GM12878 (cell line): ENCODE results near the gene ISM1. TPM values are rescaled to one million over a fixed set of nuclear protein-coding genes. Genes with fewer than 3 reads are reported as not detected.

Source experiments
- ATAC-seq: fragments of 200-7000 bp; cut with Tn5 transposase; 3 replicates; pipeline ENCODE4 v1.9.1; 2020; ENCODE audit warnings: mild to moderate bottlenecking, moderate library complexity
- BruUV-seq: library from RNA; stranded (reverse); fragments of 400-500 nt; replicated peaks from 2 replicates; lab custom pipeline; 2021; lab: Mats Ljungman, UMichigan
- CTCF ChIA-PET: fragments of 300-600 bp; sonication (Branson Sonifier 250); formaldehyde crosslinking; extraction: SDS; loops from one replicate; lab custom pipeline; 2021; ENCODE audit warnings: inconsistent platforms; lab: Yijun Ruan, JAX
- POLR2A ChIA-PET: fragments of 350-600 bp; formaldehyde crosslinking; extraction: SDS; loops from one replicate; lab custom pipeline; 2021; ENCODE audit warnings: inconsistent platforms; lab: Charles Lee
- RAD21 ChIA-PET: fragments of 300-600 bp; sonication (Branson Sonifier 250); formaldehyde crosslinking; loops from one replicate; lab custom pipeline; 2023; ENCODE audit warnings: antibody characterized with exemption; ENCODE audit not compliant: unreplicated experiment; lab: Charles Lee
- SMC1A ChIA-PET: fragments of 300-600 bp; sonication (Branson Sonifier 250); formaldehyde crosslinking; loops from one replicate; lab custom pipeline; 2023; ENCODE audit not compliant: unreplicated experiment, uncharacterized antibody; lab: Charles Lee
- DNase-seq: peaks from one replicate; pipeline ENCODE4 v3.0.0-alpha.2; 2011; ENCODE audit warnings: low read depth, low spot score
- FAIRE-seq: peaks from 3 replicates; lab custom pipeline; 2011; peaks lifted over from hg19 to GRCh38; lab: Jason Lieb, UNC
- H2AFZ ChIP-seq: 2 replicates; pipeline ENCODE4 v1.6.0; 2011; ENCODE audit warnings: low read depth, low read length, control low read depth; ENCODE audit not compliant: control insufficient read depth
- H3K27ac ChIP-seq: 2 replicates; pipeline ENCODE4 v1.5.1; 2011; ENCODE audit warnings: control low read depth; ENCODE audit not compliant: control insufficient read depth, insufficient read depth
- H3K27me3 ChIP-seq, 2 experiments: replicated peaks in 1 of 2; 2 replicates each; pipeline versions ENCODE4 v1.6.0 to v1.6.1; 2011; ENCODE audit warnings: low read length in 1 of 2; ENCODE audit not compliant: control insufficient read depth in 2 of 2, insufficient read depth in 2 of 2
- H3K36me3 ChIP-seq, 2 experiments: 2 replicates each; pipeline ENCODE4 v1.5.1; 2011; ENCODE audit warnings: low read length in 1 of 2; ENCODE audit not compliant: control insufficient read depth in 2 of 2, insufficient read depth in 2 of 2
- H3K4me1 ChIP-seq: 2 replicates; pipeline ENCODE4 v1.6.1; 2011; ENCODE audit warnings: mild to moderate bottlenecking, low read length, moderate library complexity, mixed read lengths; ENCODE audit not compliant: control insufficient read depth, insufficient read depth
- H3K4me2 ChIP-seq: 2 replicates; pipeline ENCODE4 v1.6.0; 2011; ENCODE audit warnings: control low read depth; ENCODE audit not compliant: control insufficient read depth, insufficient read depth
- H3K4me3 ChIP-seq: fragments of 200-600 bp; sonication (generic); 2 replicates; pipeline ENCODE4 v1.5.1; 2016
- H3K79me2 ChIP-seq: 2 replicates; pipeline ENCODE4 v1.6.0; 2011; ENCODE audit warnings: low read length; ENCODE audit not compliant: control insufficient read depth, insufficient read depth
- H3K9ac ChIP-seq: 2 replicates; pipeline ENCODE4 v1.8.0; 2011; ENCODE audit warnings: low read length, control low read depth, mixed read lengths; ENCODE audit not compliant: control insufficient read depth, insufficient read depth
- H3K9me3 ChIP-seq: replicated peaks from 3 replicates; pipeline ENCODE4 v1.5.1; 2011; ENCODE audit warnings: mild to moderate bottlenecking, low read length; ENCODE audit not compliant: control insufficient read depth, insufficient read depth
- H4K20me1 ChIP-seq: 2 replicates; pipeline ENCODE4 v1.6.0; 2011; ENCODE audit not compliant: control insufficient read depth, insufficient read depth
- ATF7 ChIP-seq: fragments of 450-650 bp; IDR thresholded peaks from 2 replicates; pipeline ENCODE4 v1.6.1; 2016; ENCODE audit warnings: low read depth, mild to moderate bottlenecking
- BCL11A ChIP-seq: IDR thresholded peaks from 2 replicates; pipeline ENCODE4 v1.6.1; 2011; ENCODE audit warnings: low read depth, low read length
- CEBPB ChIP-seq, 2 experiments: fragments of 150-350 bp in 1 of 2; IDR thresholded peaks; 2 replicates each; pipeline ENCODE4 v1.6.1; 2012 to 2014; ENCODE audit warnings: low read depth in 2 of 2, low read length in 2 of 2, borderline replicate concordance in 1 of 2, inconsistent platforms in 1 of 2
- CREM ChIP-seq: IDR thresholded peaks from 2 replicates; pipeline ENCODE4 v1.6.1; 2014; ENCODE audit warnings: antibody characterized with exemption, low read depth
- E2F4 ChIP-seq: IDR thresholded peaks from 2 replicates; pipeline ENCODE4 v1.6.1; 2012; ENCODE audit warnings: low read depth, low read length, improper control_type of control experiment
- FOXK2 ChIP-seq: fragments of 450-650 bp; IDR thresholded peaks from 2 replicates; pipeline ENCODE4 v1.6.1; 2017; ENCODE audit warnings: mild to moderate bottlenecking, moderate library complexity
- GABPA ChIP-seq: IDR thresholded peaks from 2 replicates; pipeline ENCODE4 v1.6.1; 2014; ENCODE audit warnings: antibody characterized with exemption, low read depth, mild to moderate bottlenecking, inconsistent platforms
- HDAC6 ChIP-seq: fragments of 200-600 bp; sonication (generic); IDR thresholded peaks from one replicate; pipeline ENCODE4 v1.8.0; 2017; ENCODE audit warnings: antibody characterized with exemption; ENCODE audit not compliant: unreplicated experiment
- LARP7 ChIP-seq: fragments of 450-650 bp; IDR thresholded peaks from 2 replicates; pipeline ENCODE4 v1.6.1; 2017; ENCODE audit warnings: mild to moderate bottlenecking
- NR2C2 ChIP-seq: IDR thresholded peaks from 2 replicates; pipeline ENCODE4 v1.6.1; 2011; ENCODE audit warnings: borderline replicate concordance, low read depth; ENCODE audit not compliant: control insufficient read depth, insufficient read length
- POLR2A ChIP-seq: IDR thresholded peaks from 2 replicates; pipeline ENCODE4 v1.6.1; 2011; ENCODE audit warnings: low read depth, mild to moderate bottlenecking, low read length
- SP1 ChIP-seq: IDR thresholded peaks from one replicate; pipeline ENCODE4 v1.6.1; 2011; ENCODE audit warnings: low read depth, low read length
- SREBF2 ChIP-seq: IDR thresholded peaks from 2 replicates; pipeline ENCODE4 v1.6.1; 2012; ENCODE audit warnings: mild to moderate bottlenecking, low read length
- SRF ChIP-seq, 2 experiments: IDR thresholded peaks; 2 replicates each; pipeline ENCODE4 v1.6.1; 2011; ENCODE audit warnings: low read depth in 2 of 2, low read length in 2 of 2, mild to moderate bottlenecking in 1 of 2, moderate library complexity in 1 of 2
- TCF7 ChIP-seq: IDR thresholded peaks from 2 replicates; pipeline ENCODE4 v1.6.1; 2014; ENCODE audit warnings: antibody characterized with exemption, borderline replicate concordance
- USF1 ChIP-seq: IDR thresholded peaks from 2 replicates; pipeline ENCODE4 v1.6.1; 2011; ENCODE audit warnings: borderline replicate concordance, low read depth, mild to moderate bottlenecking, moderate library complexity, mixed read lengths, low read length; ENCODE audit not compliant: insufficient read depth; ENCODE audit errors: extremely low read length
- ZNF384 ChIP-seq: IDR thresholded peaks from 2 replicates; pipeline ENCODE4 v1.6.1; 2012; ENCODE audit warnings: low read depth, mild to moderate bottlenecking, low read length, improper control_type of control experiment, borderline replicate concordance
- ZNF592 ChIP-seq: fragments of 450-650 bp; IDR thresholded peaks from 2 replicates; pipeline ENCODE4 v1.6.1; 2017; ENCODE audit warnings: mild to moderate bottlenecking, moderate library complexity
- WGBS: methylation state at CpG from one replicate; pipeline ENCODE4 v1.1.6; 2016; ENCODE audit warnings: low lambda C conversion rate; ENCODE audit not compliant: insufficient replicate concordance, insufficient coverage; ENCODE audit errors: missing lambda C conversion rate; 5-methylcytosine and 5-hydroxymethylcytosine counted together
- in situ Hi-C: fragments of 300-500 bp; cut with MboI; formaldehyde crosslinking; loops from 9 replicates; pipeline ENCODE4 v1.14.3; 2018; ENCODE audit warnings: mixed read lengths
- intact Hi-C: fragments of 100-400 bp; cut with micrococcal nuclease; formaldehyde crosslinking; loops from one replicate; pipeline ENCODE4 v1.14.2; 2022; ENCODE audit not compliant: unreplicated experiment
- polyA plus RNA-seq, 11 experiments: library from polyadenylated mRNA; depleted of rRNA in 4 of 11; unstranded in 6 of 11; stranded (reverse) in 5 of 11; fragments of >200 nt; fragmentation: Nextera tagmentation in 4 of 11; fragmentation: Illumina TruSeq in 1 of 11; extraction: Ambion mirVana in 4 of 11; extraction: Trizol in 1 of 11; gene quantifications; 1 replicate in 1 of 11; 2 replicates in 10 of 11; pipeline versions ENCODE4 v1.2.1 to v1.2.3, GENCODE V29; 2011 to 2016; ENCODE audit warnings: inconsistent platforms in 2 of 11, missing spikeins in 2 of 11, low read depth in 1 of 11
- total RNA-seq, 4 experiments: library from RNA; depleted of rRNA in 3 of 4; stranded (reverse); fragments of >200 nt in 3 of 4; fragmentation: Illumina TruSeq in 1 of 4; extraction: Trizol in 1 of 4; gene quantifications; 2 replicates each; pipeline versions ENCODE4 v1.2.1 to v1.2.3, GENCODE V29; 2013 to 2021

ISM1 gene
- total and polyA plus RNA-seq, 10 of the 15 experiments (the other 5 are each of a cell fraction or from before 2014, with no cell fraction given) = 0.01 to 0.03 TPM; not detected in 8

GRCh38 chr20:13344671-13345070, 123.6 kb downstream of the ISM1 start:
- Histone ChIP-seq H3K27me3 (no peaks in the 10 kb centered on the region), H3K4me2 (no peak overlapping the region), H3K36me3 (no peaks in the 10 kb centered on the region), H3K4me1 (no peaks in the 10 kb centered on the region), H3K9ac (no peak overlapping the region), H4K20me1 (no peaks in the 10 kb centered on the region), H3K4me3 (no peak overlapping the region), H3K27ac (no peak overlapping the region), H2AFZ (no peak overlapping the region), H3K9me3 (no peaks in the 10 kb centered on the region), H3K79me2 (no peaks in the 10 kb centered on the region)
- ATAC-seq (no peak), DNase-seq (no peak), FAIRE-seq (no peak)
- BruUV-seq = no TSS peak
- ChIA-PET POLR2A (no interaction called here), CTCF (no interaction called here), SMC1A (interaction anchor here (1.0 to 1.6 kb wide), 2 partner anchors 9 to 21 kb away, joined by 3 to 4 read pairs; no protein-coding TSS in a partner anchor), RAD21 (no interaction called here)
- TF ChIP-seq TCF7 (no peak), SRF (IDR thresholded peaks at IDR 0.05; ENCODE audit: low read depth in 2 of 2, low read length in 2 of 2) (no peak), BCL11A (no peak), ZNF592 (no peak), POLR2A (no peak), CEBPB (IDR thresholded peaks at IDR 0.05; ENCODE audit: borderline replicate concordance in 1 of 2, low read depth in 2 of 2, low read length in 2 of 2) (no peak), E2F4 (no peak), CREM (no peak), LARP7 (no peak), NR2C2 (no peak), HDAC6 (no peak), ZNF384 (no peak), FOXK2 (no peak), ATF7 (no peak), SP1 (no peak), GABPA (no peak), SREBF2 (no peak), USF1 (no peak)
- in situ Hi-C loops = no loop called here
- intact Hi-C loops = no loop called here
- 42% methylated on average over 9 of the region's 9 CpGs for WGBS
